Neural cell (in vitro differentiated cells): ENCODE data around the gene ZMYM1.

ENCODE experiments used
- EP300 ChIP-seq: fragments of 450-650 bp; conservative IDR thresholded peaks from 2 replicates; pipeline ENCODE4 v1.6.1; 2014; ENCODE audit warnings: antibody characterized with exemption, mild to moderate bottlenecking, moderate library complexity; ENCODE audit not compliant: poor library complexity, severe bottlenecking
- POLR2AphosphoS5 ChIP-seq: IDR thresholded peaks from 2 replicates; pipeline ENCODE4 v1.6.1; 2012
- RAD21 ChIP-seq: fragments of 450-650 bp; conservative IDR thresholded peaks from 2 replicates; pipeline ENCODE4 v1.6.1; 2014; ENCODE audit warnings: antibody characterized with exemption, mild to moderate bottlenecking, moderate library complexity
- SMC3 ChIP-seq: fragments of 450-650 bp; conservative IDR thresholded peaks from 2 replicates; pipeline ENCODE4 v1.6.1; 2014; ENCODE audit warnings: antibody characterized with exemption, mild to moderate bottlenecking, moderate library complexity; ENCODE audit not compliant: poor library complexity
- TAF1 ChIP-seq: IDR thresholded peaks from 2 replicates; pipeline ENCODE4 v1.6.1; 2012; ENCODE audit warnings: low read depth
- TF ChIP-seq, protein P1 (sequence below): fragments of 450-650 bp; IDR thresholded peaks from 2 replicates; pipeline ENCODE4 v1.5.1; 2014; ENCODE audit warnings: antibody characterized with exemption, mild to moderate bottlenecking, moderate library complexity; ENCODE audit not compliant: poor library complexity, severe bottlenecking

DNA sequence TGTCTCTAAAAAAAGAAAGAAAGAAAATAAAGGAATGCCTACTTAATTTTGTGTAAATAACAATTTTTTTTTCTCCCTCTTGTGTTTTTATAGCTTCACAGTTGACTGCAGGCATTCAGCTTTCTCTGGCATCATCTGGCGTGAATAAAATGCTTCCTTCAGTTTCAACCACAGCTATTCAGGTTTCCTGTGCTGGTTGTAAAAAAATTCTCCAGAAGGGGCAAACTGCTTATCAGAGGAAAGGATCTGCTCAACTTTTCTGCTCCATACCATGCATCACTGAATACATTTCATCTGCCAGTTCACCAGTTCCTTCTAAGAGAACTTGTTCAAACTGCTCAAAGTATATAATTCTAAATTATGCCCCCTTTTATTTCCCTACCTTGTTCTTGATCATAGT is 18.0 kb downstream of the ZMYM1 start:
- TF ChIP-seq, protein P1, sequence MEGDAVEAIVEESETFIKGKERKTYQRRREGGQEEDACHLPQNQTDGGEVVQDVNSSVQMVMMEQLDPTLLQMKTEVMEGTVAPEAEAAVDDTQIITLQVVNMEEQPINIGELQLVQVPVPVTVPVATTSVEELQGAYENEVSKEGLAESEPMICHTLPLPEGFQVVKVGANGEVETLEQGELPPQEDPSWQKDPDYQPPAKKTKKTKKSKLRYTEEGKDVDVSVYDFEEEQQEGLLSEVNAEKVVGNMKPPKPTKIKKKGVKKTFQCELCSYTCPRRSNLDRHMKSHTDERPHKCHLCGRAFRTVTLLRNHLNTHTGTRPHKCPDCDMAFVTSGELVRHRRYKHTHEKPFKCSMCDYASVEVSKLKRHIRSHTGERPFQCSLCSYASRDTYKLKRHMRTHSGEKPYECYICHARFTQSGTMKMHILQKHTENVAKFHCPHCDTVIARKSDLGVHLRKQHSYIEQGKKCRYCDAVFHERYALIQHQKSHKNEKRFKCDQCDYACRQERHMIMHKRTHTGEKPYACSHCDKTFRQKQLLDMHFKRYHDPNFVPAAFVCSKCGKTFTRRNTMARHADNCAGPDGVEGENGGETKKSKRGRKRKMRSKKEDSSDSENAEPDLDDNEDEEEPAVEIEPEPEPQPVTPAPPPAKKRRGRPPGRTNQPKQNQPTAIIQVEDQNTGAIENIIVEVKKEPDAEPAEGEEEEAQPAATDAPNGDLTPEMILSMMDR: no peak
- TF ChIP-seq TAF1 (no peak), RAD21 (no peak), SMC3 (no peak), EP300 (no peak), POLR2AphosphoS5 (no peak)
